Activated CD8-positive, alpha-beta memory T cell treated with anti-CD3 and anti-CD28 coated beads, Interleukin-2, amount 50 U/mL, for 48 hours (primary cell): Measurements from ENCODE around the gene HSPB9.

Experiments used
- DNase-seq: peaks from one replicate; pipeline ENCODE4 v3.0.0-alpha.2; 2020

The HSPB9 gene

GRCh38 chr17:42101513-42102292, 20.9 kb upstream of the HSPB9 start:
- peak; percentile 97 for DNase-seq

DNA sequence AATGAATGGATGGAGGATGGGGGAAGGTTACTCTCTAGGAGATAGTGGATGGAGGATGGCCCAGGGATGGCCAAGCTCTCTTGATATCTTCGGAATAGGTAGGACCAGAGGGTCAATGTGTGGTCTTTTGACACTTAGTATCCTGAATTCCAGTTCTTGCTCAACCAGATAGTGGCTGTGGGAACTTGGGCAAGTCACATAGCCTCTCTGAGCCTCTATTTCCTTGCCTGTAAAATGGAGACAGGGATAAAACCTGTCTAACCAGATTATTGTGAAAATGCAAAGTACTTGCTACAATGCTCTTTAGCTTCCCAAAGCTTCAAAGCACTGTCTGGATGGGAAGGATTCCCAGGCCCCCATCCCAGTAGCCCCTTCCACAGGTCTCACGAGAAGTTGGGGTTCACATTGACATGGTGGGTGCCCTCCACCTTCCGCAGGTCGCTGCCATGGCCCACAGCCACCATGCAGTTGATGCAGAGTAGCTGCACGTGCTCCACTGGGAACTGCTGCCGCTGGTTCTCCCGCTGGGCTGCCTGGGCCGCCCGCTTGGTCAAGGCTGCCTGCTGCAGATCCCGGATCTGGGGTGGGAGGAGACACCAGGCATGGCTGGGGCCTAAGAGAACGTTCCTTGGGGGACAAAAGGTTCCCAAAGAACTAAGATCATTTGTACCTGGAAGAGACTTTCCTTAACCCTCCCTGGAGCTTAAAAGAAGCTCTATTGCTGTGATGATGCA, 19.2 kb upstream of the HSPB9 start:
- DNase-seq = no peak

- no peak for DNase-seq
These were observed 18.3 kb upstream of the HSPB9 start for GRCh38 chr17:42104264-42104663.

GRCh38 chr17:42106009-42106408, 16.6 kb upstream of the HSPB9 start:
- no peak for DNase-seq

GRCh38 chr17:42107124-42107523, 15.5 kb upstream of the HSPB9 start:
- DNase-seq = no peak

DNA sequence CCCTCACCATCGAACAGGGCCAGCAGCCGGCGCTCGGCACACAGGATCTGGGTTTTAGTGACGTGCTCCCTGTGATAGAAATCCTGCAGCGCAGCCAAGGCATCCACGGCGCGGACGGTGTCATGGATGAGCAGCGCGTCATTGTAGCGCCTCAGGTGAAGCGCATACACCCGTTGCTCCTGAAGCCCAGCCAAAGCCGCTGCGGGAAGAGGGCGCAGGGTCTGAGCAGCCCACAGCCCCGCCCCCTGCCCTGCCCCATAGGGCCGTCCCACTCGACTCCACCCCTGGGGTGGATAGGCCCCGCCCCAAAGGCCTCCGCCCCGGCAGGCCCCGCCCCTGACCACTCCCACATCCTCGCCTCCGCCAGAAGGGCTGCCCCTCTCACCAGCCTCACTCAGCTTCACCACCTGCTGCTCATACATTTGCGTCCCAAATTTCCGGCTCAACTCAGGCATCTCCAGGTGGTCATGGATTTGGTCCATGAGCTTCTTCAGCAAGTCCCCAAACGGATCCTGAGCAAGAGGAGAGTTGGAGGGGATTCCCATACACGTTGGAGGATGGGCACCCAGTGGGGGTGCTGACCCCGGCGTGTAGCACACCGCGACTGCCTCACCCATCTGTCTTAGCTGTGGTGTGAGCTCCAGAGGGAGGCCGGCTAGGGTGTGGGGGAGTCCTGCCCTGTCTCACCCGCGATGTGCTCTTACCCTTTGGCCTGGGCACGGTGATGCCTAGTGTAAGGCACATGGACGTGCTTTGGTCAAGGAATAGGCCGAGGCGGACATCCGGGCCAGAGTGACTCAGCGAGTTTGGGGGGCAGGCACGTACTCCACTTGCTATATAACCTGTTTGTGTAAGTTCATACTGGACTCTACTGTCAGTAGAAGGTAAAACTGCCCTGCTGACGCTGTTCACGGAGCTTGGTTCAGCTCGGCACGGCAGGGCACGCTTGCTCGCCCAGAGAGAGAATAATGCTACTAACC, 14.7 kb upstream of the HSPB9 start:
- peak; percentile 96 for DNase-seq

GRCh38 chr17:42109086-42109485, 13.5 kb upstream of the HSPB9 start:
- DNase-seq = no peak

GRCh38 chr17:42110301-42111264, 12.0 kb upstream of the HSPB9 start:
- DNase-seq = no peak

GRCh38 chr17:42111265-42111636, 11.4 kb upstream of the HSPB9 start:
- DNase-seq = no peak

DNA sequence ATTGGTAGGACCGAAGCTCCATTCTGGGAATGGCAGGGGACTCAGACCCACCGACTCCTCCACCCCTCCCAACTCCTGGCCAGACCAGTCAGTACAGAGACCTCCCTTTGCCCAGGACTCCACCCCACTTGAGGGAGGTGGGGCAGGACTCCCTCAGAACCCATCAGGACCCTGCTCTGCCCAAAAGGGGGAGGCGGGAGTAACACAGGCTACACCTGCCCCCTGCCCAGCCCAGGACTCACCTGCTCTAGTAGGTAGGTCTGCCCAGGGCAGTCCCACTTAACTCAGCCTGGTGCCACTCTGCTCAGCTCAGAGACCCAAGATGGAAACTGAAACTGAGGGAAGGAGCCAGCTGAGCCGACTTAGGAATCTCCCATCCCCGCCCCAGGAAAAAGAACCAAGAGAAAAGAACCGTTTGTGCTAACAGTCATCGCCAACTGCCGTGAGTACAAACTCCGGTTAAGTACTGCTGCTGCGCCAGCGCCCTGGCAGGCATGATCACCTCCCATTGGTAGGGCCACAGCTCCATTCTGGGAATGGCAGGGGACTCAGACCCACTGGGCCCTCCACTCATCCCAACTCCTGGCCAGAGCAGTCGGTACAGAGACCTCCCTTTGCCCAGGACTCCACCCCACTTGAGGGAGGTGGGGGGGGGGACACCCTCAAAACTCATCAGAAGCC, 10.6 kb upstream of the HSPB9 start:
- DNase-seq = peak; percentile 74

- DNase-seq = peak; percentile 82
These were observed 9.9 kb upstream of the HSPB9 start, which contains the start of gene DHX58 for GRCh38 chr17:42112552-42113176. TSS of gene DHX58 (minus strand) at chr17:42112714. CDS start at chr17:42111892, 822 bp downstream.

DNA sequence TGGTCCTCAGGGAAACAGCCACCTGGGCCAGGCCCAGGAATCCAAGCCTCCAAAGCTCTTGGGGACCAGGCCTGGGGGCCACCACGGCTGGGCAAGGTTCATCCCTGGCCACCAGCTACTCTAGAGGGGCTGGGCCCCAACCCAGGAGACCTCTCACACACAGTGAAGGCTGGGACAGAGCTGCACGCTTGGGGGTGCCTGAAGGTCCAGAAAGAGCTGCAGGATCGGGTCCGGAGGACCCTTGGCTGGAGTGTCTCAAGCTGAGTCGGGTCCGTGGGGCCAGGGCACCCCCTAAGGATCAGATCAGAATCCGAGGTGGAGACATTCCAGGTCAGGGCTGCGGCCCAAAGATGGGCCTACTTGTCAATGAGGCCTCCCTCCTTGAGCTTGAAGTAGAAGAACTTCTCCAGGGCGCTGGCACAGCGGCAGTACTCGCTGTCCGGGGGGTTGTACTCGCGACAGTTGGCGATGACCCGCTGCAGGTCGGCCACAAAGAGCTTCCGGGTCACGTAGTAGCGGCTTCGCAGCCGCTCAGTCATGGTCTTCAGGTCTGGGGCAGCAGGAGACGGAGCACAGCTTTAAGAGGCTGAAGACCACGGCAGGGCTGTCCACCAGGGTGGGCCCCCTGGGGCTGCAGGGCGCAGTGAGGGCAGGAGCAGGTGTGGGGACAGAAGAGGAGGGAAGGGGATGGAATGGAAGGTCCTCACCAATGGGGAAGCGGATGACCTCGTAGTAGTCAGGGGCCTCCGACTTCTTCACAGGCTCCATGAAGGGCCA, 9.1 kb upstream of the HSPB9 start:
- no peak for DNase-seq

GRCh38 chr17:42114118-42114517, 8.5 kb upstream of the HSPB9 start:
- DNase-seq = no peak

DNA sequence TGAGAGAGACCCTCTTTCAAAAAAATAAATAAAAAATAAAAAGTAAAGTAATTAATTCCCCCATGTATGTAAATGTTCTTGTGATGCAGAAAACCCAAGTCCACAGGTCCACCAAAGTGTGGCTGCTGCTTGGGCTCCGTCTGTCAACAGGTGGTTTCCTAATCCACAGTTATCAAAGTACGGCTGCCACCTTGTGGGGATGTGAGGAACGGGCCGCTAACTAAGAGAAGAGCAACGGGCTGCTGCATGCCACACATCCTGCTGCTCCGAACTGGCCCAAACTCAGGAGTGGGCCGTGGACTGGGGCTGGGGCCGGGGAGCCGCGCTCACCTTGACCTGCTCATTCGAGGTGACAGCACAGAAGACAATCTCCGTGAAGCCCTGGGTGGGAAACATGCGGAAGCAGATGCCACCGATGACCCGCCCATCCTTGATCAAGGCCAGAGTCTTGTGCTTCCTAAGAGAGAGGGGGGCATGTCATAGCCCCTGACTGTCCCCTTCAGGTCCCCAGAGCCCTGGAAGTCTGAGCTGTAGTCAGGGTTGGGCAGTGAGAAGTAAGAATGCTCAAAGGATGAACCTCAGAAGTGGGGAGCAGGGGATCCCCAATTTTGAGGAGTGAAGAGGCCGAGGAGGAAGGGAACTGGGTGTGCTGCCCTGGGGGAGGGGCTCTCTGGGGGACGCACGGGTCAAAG, 5.8 kb upstream of the HSPB9 start:
- DNase-seq = peak; percentile 81

GRCh38 chr17:42117397-42118125, 5.0 kb upstream of the HSPB9 start:
- DNase-seq = no peak

DNA sequence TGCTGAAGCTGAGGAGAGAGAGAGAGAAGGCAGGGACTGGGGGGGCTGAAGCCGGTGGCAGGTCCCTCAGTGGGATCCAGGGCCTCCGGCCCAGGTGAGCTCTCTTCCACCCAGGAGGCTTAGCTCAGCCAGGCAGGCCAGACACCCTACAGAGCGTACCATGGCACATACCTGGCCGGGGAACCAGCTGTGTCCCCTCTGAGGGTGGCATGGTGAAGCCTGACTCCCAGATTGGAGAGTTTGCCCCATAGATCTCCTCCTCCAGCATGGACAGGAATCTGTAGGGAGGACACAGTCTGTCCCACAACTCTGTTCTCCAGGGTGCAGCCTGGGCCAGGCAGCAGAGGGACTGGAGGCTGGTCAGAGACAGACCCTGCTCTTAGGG, 4.5 kb upstream of the HSPB9 start:
- DNase-seq = no peak

DNA sequence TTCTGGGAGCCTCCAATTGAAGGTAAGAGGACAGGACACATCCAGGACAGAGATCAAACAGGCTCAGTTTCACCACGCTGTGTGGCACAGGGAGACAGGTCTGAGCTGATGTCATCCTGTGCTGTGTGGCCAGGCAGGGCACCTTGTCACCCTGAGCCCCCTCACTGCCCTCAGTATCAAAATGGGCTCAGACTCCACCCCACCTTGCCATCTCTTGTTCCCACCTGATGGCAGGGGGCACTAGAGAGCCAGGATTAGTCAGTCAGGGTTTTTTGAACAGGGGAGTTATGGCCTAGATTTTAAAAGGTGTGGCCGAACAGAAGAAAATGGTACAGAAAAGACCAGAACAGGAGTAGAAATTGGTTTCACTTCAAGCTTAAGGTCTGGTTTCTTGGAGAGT, 4.1 kb upstream of the HSPB9 start:
- DNase-seq = peak; percentile 68

DNA sequence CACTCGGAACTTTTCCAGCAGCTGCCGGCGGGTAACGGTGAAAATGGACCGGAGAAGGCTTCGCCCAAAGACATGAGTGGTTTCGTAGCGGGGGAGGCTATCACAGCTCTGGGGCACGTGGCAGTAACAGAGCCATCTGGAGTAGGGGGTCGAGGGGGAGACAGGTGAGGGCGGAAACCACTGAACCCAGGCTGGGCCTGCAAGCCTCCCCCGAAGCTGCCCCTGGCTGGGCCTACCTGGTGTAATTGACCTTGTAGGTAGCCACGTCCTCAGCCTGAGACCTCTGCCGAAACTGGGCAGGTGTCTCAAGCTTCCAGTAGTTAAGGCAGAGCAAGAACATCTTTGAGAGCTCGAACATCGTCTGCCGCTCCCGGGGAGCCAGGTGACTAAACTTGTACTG, 3.3 kb upstream of the HSPB9 start:
- DNase-seq = no peak
